SK-N-SH (cell line): ENCODE measurements around the gene TDRD12. TPM values are rescaled to one million over a fixed set of nuclear protein-coding genes. Genes with fewer than 3 reads are reported as not detected.

ENCODE experiments used
- CTCF ChIA-PET: fragments of 300-600, 350-600 bp; formaldehyde crosslinking; extraction: SDS; loops from one replicate; lab custom pipeline; 2021; lab: Yijun Ruan, JAX
- POLR2A ChIA-PET: fragments of 350-600 bp; sonication (Branson Sonifier 250); formaldehyde crosslinking; extraction: SDS; loops from one replicate; lab custom pipeline; 2020; ENCODE audit warnings: antibody characterized with exemption, inconsistent platforms; lab: Yijun Ruan, JAX
- DNase-seq: peaks from one replicate; pipeline ENCODE4 v3.0.0; 2012
- H2AFZ ChIP-seq: fragments of 200-600 bp; sonication (generic); 2 replicates; pipeline ENCODE4 v1.8.1; 2016; ENCODE audit warnings: antibody characterized with exemption, mild to moderate bottlenecking, low read depth
- H3F3A ChIP-seq: fragments of 200-600 bp; sonication (generic); replicated peaks from 2 replicates; pipeline ENCODE3; 2016; ENCODE audit warnings: antibody characterized with exemption, mild to moderate bottlenecking; ENCODE audit not compliant: insufficient read depth
- H3K27ac ChIP-seq, 2 experiments: fragments of 200-500 bp in 1 of 2; fragments of 200-600 bp in 1 of 2; sonication (Bioruptor generic) in 1 of 2; sonication (generic), shearing (Covaris generic) in 1 of 2; 2 replicates each; pipeline versions ENCODE4 v1.5.1 to v1.6.1; 2014 to 2016; ENCODE audit warnings: low read depth in 2 of 2, inconsistent platforms in 1 of 2, low read length in 1 of 2, mild to moderate bottlenecking in 1 of 2, mixed read lengths in 1 of 2
- H3K27me3 ChIP-seq: fragments of 200-600 bp; sonication (generic), shearing (Covaris generic); 2 replicates; pipeline ENCODE4 v1.6.1; 2016; ENCODE audit warnings: mixed run types; ENCODE audit not compliant: insufficient read depth
- H3K36me3 ChIP-seq, 2 experiments: fragments of 200-500 bp in 1 of 2; fragments of 200-600 bp in 1 of 2; sonication (Bioruptor generic) in 1 of 2; sonication (generic) in 1 of 2; replicated peaks in 1 of 2; 2 replicates each; pipeline versions ENCODE3 to v1.5.1; 2014 to 2016; ENCODE audit warnings: low read length in 1 of 2, mild to moderate bottlenecking in 1 of 2; ENCODE audit not compliant: insufficient read depth in 2 of 2, control insufficient read depth in 1 of 2
- H3K4me1 ChIP-seq, 2 experiments: fragments of 200-500 bp in 1 of 2; fragments of 200-600 bp in 1 of 2; sonication (Bioruptor generic) in 1 of 2; sonication (generic), shearing (Covaris generic) in 1 of 2; 2 replicates each; pipeline versions ENCODE4 v1.5.1 to v1.6.1; 2014 to 2016; ENCODE audit warnings: low read depth in 1 of 2, low read length in 1 of 2, mixed run types in 1 of 2; ENCODE audit not compliant: insufficient read depth in 2 of 2, control insufficient read depth in 1 of 2
- H3K4me2 ChIP-seq: fragments of 200-600 bp; sonication (generic), shearing (Covaris generic); 2 replicates; pipeline ENCODE4 v1.6.1; 2017; ENCODE audit warnings: mixed run types
- H3K4me3 ChIP-seq, 2 experiments: fragments of 200-500 bp in 1 of 2; fragments of 200-600 bp in 1 of 2; sonication (Bioruptor generic) in 1 of 2; sonication (generic), shearing (Covaris generic) in 1 of 2; 2 replicates each; pipeline versions ENCODE4 v1.5.1 to v1.8.1; 2014 to 2016; ENCODE audit warnings: low read depth in 2 of 2, inconsistent platforms in 1 of 2, low read length in 1 of 2, mild to moderate bottlenecking in 1 of 2, mixed read lengths in 1 of 2, moderate library complexity in 1 of 2
- H3K79me2 ChIP-seq: fragments of 200-600 bp; sonication (generic); 2 replicates; pipeline ENCODE4 v1.8.1; 2017; ENCODE audit warnings: mild to moderate bottlenecking; ENCODE audit not compliant: insufficient read depth
- H3K9ac ChIP-seq: fragments of 200-600 bp; sonication (generic); 2 replicates; pipeline ENCODE4 v1.6.1; 2017; ENCODE audit warnings: mixed run types
- H3K9me2 ChIP-seq: fragments of 200-600 bp; sonication (generic); 2 replicates; pipeline ENCODE4 v1.6.1; 2017; ENCODE audit warnings: mixed run types
- H3K9me3 ChIP-seq: fragments of 200-600 bp; sonication (generic); 2 replicates; pipeline ENCODE4 v1.6.1; 2017; ENCODE audit warnings: mixed run types, mild to moderate bottlenecking, moderate library complexity
- H4K20me1 ChIP-seq: fragments of 200-600 bp; sonication (generic); 2 replicates; pipeline ENCODE4 v1.6.1; 2017; ENCODE audit warnings: mild to moderate bottlenecking, mixed run types; ENCODE audit not compliant: insufficient read depth
- EP300 ChIP-seq, 2 experiments: IDR thresholded peaks; 2 replicates each; pipeline versions ENCODE4 v1.4.0 to v1.6.1; 2012; ENCODE audit warnings: borderline replicate concordance in 1 of 2, low read depth in 1 of 2, low read length in 1 of 2
- EZH2phosphoT487 ChIP-seq: fragments of 200-600 bp; sonication (generic); IDR thresholded peaks from 2 replicates; pipeline ENCODE4 v1.6.1; 2017; ENCODE audit warnings: low read depth, mixed run types, mild to moderate bottlenecking, antibody characterized with exemption, moderate library complexity, borderline replicate concordance
- GABPA ChIP-seq: IDR thresholded peaks from 2 replicates; pipeline ENCODE4 v1.4.0; 2012; ENCODE audit warnings: low read depth, mild to moderate bottlenecking
- MXI1 ChIP-seq: IDR thresholded peaks from 2 replicates; pipeline ENCODE4 v1.6.1; 2012; ENCODE audit warnings: mild to moderate bottlenecking, low read depth, low read length, improper control_type of control experiment
- NFIC ChIP-seq: IDR thresholded peaks from 2 replicates; pipeline ENCODE4 v1.4.0; 2012; ENCODE audit warnings: borderline replicate concordance
- POLR2AphosphoS5 ChIP-seq: IDR thresholded peaks from 2 replicates; pipeline ENCODE4 v1.6.1; 2012; ENCODE audit warnings: low read depth, low read length
- RAD21 ChIP-seq: IDR thresholded peaks from 2 replicates; pipeline ENCODE4 v1.6.1; 2012; ENCODE audit warnings: mild to moderate bottlenecking, low read length
- REST ChIP-seq: IDR thresholded peaks from 2 replicates; pipeline ENCODE4 v1.6.1; 2012; ENCODE audit warnings: mild to moderate bottlenecking, low read depth, low read length, moderate library complexity
- TEAD4 ChIP-seq: IDR thresholded peaks from 2 replicates; pipeline ENCODE4 v1.4.0; 2012; ENCODE audit warnings: mild to moderate bottlenecking, borderline replicate concordance; ENCODE audit not compliant: insufficient read depth
- YY1 ChIP-seq: IDR thresholded peaks from 2 replicates; pipeline ENCODE4 v1.4.0; 2012; ENCODE audit warnings: low read depth, mild to moderate bottlenecking
- WGBS: methylation state at CpG from one replicate; pipeline ENCODE4 v1.1.6; 2017; ENCODE audit warnings: low lambda C conversion rate; 5-methylcytosine and 5-hydroxymethylcytosine counted together
- polyA plus RNA-seq, 3 experiments: library from polyadenylated mRNA; depleted of rRNA; stranded (reverse); fragments of >200 nt; gene quantifications; 2 replicates each; pipeline ENCODE4 v1.2.3, GENCODE V29; 2012
- TF ChIP-seq, protein P1 (sequence below): fragments of 150-350 bp; IDR thresholded peaks from 2 replicates; pipeline ENCODE4 v1.6.1; 2016; ENCODE audit warnings: mild to moderate bottlenecking, low read depth, low read length
- TF ChIP-seq, protein P2 (sequence below): fragments of 200-600 bp; sonication (generic); IDR thresholded peaks from 2 replicates; pipeline ENCODE4 v1.6.1; 2017; ENCODE audit warnings: antibody characterized with exemption, mild to moderate bottlenecking, moderate library complexity

Gene TDRD12
- polyA plus RNA-seq, 1 of the 3 experiments (the other 2 are of a cell fraction), result 0.05 TPM

DNA sequence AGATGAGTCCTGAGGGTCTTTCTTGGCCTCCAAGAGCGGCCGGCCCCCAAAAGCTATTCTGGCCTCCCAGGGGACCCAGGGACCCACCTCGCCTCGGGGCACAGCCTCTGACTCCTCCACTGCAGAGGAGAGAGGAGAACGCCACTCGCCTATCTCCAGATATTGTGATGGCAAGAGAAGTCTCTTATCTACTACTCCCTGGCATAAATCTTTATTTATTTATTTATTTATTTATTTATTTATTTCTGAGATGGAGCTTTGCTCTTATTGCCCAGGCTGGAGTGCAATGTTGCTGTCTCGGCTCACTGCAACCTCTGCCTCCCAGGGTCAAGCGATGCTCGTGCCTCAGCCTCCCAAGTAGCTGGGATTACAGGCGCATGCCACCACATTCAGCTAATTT is 139.0 kb downstream of the TDRD12 start:
- no peak for DNase-seq

More for the DNA sequence above, 139.0 kb downstream of the TDRD12 start:
- Histone ChIP-seq H3K4me1 (no peaks in the 10 kb centered on the region), H3F3A (no peaks in the 10 kb centered on the region), H3K27ac (no peak overlapping the region), H3K79me2 (no peaks in the 10 kb centered on the region), H3K36me3 (no peaks in the 10 kb centered on the region), H3K9ac (no peak overlapping the region), H3K27me3 (no peaks in the 10 kb centered on the region), H3K9me3 (no peaks in the 10 kb centered on the region), H4K20me1 (no peaks in the 10 kb centered on the region), H3K4me3 (no peak overlapping the region), H3K4me2 (no peak overlapping the region), H2AFZ (no peak overlapping the region), H3K9me2 (no peaks in the 10 kb centered on the region)
- 63% methylated on average over 10 of the region's 10 CpGs for WGBS
- ChIA-PET CTCF (no interaction called here), POLR2A (no interaction called here)
- TF ChIP-seq GABPA (no peak), EP300 (IDR thresholded peaks at IDR 0.05; ENCODE audit: borderline replicate concordance in 1 of 2, low read depth in 1 of 2, low read length in 1 of 2) (no peak), TEAD4 (no peak), YY1 (no peak), REST (no peak), NFIC (no peak), EZH2phosphoT487 (no peak), RAD21 (no peak), MXI1 (no peak), POLR2AphosphoS5 (no peak)
- TF ChIP-seq, protein P1, sequence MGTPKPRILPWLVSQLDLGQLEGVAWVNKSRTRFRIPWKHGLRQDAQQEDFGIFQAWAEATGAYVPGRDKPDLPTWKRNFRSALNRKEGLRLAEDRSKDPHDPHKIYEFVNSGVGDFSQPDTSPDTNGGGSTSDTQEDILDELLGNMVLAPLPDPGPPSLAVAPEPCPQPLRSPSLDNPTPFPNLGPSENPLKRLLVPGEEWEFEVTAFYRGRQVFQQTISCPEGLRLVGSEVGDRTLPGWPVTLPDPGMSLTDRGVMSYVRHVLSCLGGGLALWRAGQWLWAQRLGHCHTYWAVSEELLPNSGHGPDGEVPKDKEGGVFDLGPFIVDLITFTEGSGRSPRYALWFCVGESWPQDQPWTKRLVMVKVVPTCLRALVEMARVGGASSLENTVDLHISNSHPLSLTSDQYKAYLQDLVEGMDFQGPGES, result no peak
- TF ChIP-seq, protein P2, sequence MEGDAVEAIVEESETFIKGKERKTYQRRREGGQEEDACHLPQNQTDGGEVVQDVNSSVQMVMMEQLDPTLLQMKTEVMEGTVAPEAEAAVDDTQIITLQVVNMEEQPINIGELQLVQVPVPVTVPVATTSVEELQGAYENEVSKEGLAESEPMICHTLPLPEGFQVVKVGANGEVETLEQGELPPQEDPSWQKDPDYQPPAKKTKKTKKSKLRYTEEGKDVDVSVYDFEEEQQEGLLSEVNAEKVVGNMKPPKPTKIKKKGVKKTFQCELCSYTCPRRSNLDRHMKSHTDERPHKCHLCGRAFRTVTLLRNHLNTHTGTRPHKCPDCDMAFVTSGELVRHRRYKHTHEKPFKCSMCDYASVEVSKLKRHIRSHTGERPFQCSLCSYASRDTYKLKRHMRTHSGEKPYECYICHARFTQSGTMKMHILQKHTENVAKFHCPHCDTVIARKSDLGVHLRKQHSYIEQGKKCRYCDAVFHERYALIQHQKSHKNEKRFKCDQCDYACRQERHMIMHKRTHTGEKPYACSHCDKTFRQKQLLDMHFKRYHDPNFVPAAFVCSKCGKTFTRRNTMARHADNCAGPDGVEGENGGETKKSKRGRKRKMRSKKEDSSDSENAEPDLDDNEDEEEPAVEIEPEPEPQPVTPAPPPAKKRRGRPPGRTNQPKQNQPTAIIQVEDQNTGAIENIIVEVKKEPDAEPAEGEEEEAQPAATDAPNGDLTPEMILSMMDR, result no peak
